H9 (cell line): Measurements from ENCODE around the gene PP2D1. TPM values are rescaled to one million over a fixed set of nuclear protein-coding genes. Genes with fewer than 3 reads are reported as not detected.

Experiments
- DNase-seq: peaks from one replicate; pipeline ENCODE4 v3.0.0-alpha.2; 2017
- H2AFZ ChIP-seq: one replicate; pipeline ENCODE4 v1.6.1; 2013; ENCODE audit warnings: mild to moderate bottlenecking, low read length, control low read depth, moderate library complexity
- H2AK5ac ChIP-seq: 2 replicates; pipeline ENCODE4 v1.6.1; 2013; ENCODE audit warnings: low read length, control low read depth, mixed read lengths; ENCODE audit not compliant: insufficient read length
- H2BK120ac ChIP-seq: one replicate; pipeline ENCODE4 v1.6.1; 2013; ENCODE audit warnings: low read depth, mild to moderate bottlenecking, low read length, control low read depth, inconsistent platforms; ENCODE audit not compliant: poor library complexity, severe bottlenecking
- H2BK12ac ChIP-seq: 2 replicates; pipeline ENCODE4 v1.6.1; 2013; ENCODE audit warnings: low read length, control low read depth, mixed read lengths, low read depth; ENCODE audit not compliant: insufficient read length
- H2BK15ac ChIP-seq: 2 replicates; pipeline ENCODE4 v1.6.1; 2013; ENCODE audit warnings: low read depth, low read length, control low read depth
- H2BK20ac ChIP-seq: one replicate; pipeline ENCODE4 v1.6.1; 2013; ENCODE audit warnings: low read depth, mild to moderate bottlenecking, low read length, control low read depth, inconsistent platforms; ENCODE audit not compliant: poor library complexity, severe bottlenecking
- H2BK5ac ChIP-seq: 2 replicates; pipeline ENCODE4 v1.6.1; 2013; ENCODE audit warnings: low read length, control low read depth, mixed read lengths; ENCODE audit not compliant: insufficient read length
- H3K14ac ChIP-seq: 2 replicates; pipeline ENCODE4 v1.6.1; 2013; ENCODE audit warnings: low read length, control low read depth; ENCODE audit not compliant: insufficient read depth
- H3K18ac ChIP-seq: 2 replicates; pipeline ENCODE4 v1.6.1; 2013; ENCODE audit warnings: low read depth, mild to moderate bottlenecking, mixed read lengths, low read length, control low read depth; ENCODE audit not compliant: insufficient read length
- H3K23ac ChIP-seq: 2 replicates; pipeline ENCODE4 v1.6.1; 2013; ENCODE audit warnings: low read length, control low read depth, mixed read lengths, low read depth; ENCODE audit not compliant: insufficient read length
- H3K23me2 ChIP-seq: 2 replicates; pipeline ENCODE4 v1.6.1; 2013; ENCODE audit warnings: low read depth, mild to moderate bottlenecking, mixed read lengths, low read length, control low read depth; ENCODE audit not compliant: insufficient read length, poor library complexity, severe bottlenecking
- H3K27ac ChIP-seq: 2 replicates; pipeline ENCODE4 v1.5.1; 2013; ENCODE audit warnings: low read length, control low read depth, mixed read lengths, low read depth; ENCODE audit not compliant: insufficient read length
- H3K27me3 ChIP-seq: 2 replicates; pipeline ENCODE4 v1.6.1; 2013; ENCODE audit warnings: low read length, control low read depth, inconsistent platforms; ENCODE audit not compliant: insufficient read depth
- H3K4ac ChIP-seq: 2 replicates; pipeline ENCODE4 v1.6.1; 2013; ENCODE audit warnings: low read depth, mild to moderate bottlenecking, control low read depth, inconsistent platforms, low read length, moderate library complexity
- H3K4me1 ChIP-seq: 2 replicates; pipeline ENCODE4 v1.6.1; 2013; ENCODE audit warnings: low read length, control low read depth, inconsistent platforms; ENCODE audit not compliant: insufficient read depth
- H3K4me2 ChIP-seq: 2 replicates; pipeline ENCODE4 v1.6.1; 2013; ENCODE audit warnings: low read length, control low read depth, mixed read lengths; ENCODE audit not compliant: insufficient read length, insufficient read depth
- H3K56ac ChIP-seq: 2 replicates; pipeline ENCODE4 v1.6.1; 2013; ENCODE audit warnings: low read depth, mild to moderate bottlenecking, mixed read lengths, low read length, control low read depth; ENCODE audit not compliant: insufficient read length
- H3K79me1 ChIP-seq: 2 replicates; pipeline ENCODE4 v1.6.1; 2013; ENCODE audit warnings: low read depth, mild to moderate bottlenecking, moderate library complexity, low read length, control low read depth, inconsistent platforms; ENCODE audit not compliant: insufficient read depth, poor library complexity, severe bottlenecking
- H3K79me2 ChIP-seq: 2 replicates; pipeline ENCODE4 v1.6.1; 2013; ENCODE audit warnings: low read length, control low read depth, inconsistent platforms; ENCODE audit not compliant: insufficient read depth
- H3K9ac ChIP-seq: 2 replicates; pipeline ENCODE4 v1.6.1; 2013; ENCODE audit warnings: low read length, control low read depth, mixed read lengths; ENCODE audit not compliant: insufficient read length; ENCODE audit errors: extremely low read depth
- H3K9me3 ChIP-seq: one replicate; pipeline ENCODE4 v1.6.1; 2013; ENCODE audit warnings: low read depth, low read length, inconsistent platforms; ENCODE audit not compliant: control insufficient read depth
- H3T11ph ChIP-seq: one replicate; pipeline ENCODE4 v1.6.1; 2013; ENCODE audit warnings: mild to moderate bottlenecking, low read length, control low read depth, inconsistent platforms
- H4K20me1 ChIP-seq: one replicate; pipeline ENCODE4 v1.6.1; 2013; ENCODE audit not compliant: control insufficient read depth, insufficient read length, insufficient read depth
- H4K5ac ChIP-seq: 2 replicates; pipeline ENCODE4 v1.6.1; 2013; ENCODE audit warnings: low read depth, mild to moderate bottlenecking, mixed read lengths, low read length, control low read depth; ENCODE audit not compliant: insufficient read length
- H4K8ac ChIP-seq: replicated peaks from 2 replicates; pipeline ENCODE4 v1.6.1; 2013; ENCODE audit warnings: low read length, control low read depth, mixed read lengths, low read depth; ENCODE audit not compliant: insufficient read length
- H4K91ac ChIP-seq: 2 replicates; pipeline ENCODE4 v1.6.1; 2013; ENCODE audit warnings: low read depth, mild to moderate bottlenecking, moderate library complexity, mixed read lengths, low read length, control low read depth; ENCODE audit not compliant: insufficient read length
- H3K27ac Mint-ChIP-seq, 3 experiments: 2 replicates in 2 of 3; 3 replicates in 1 of 3; pipeline ENCODE4 v1.8.0; 2020 to 2021; ENCODE audit warnings: mixed read lengths in 3 of 3, mild to moderate bottlenecking in 1 of 3, moderate library complexity in 1 of 3
- H3K27me3 Mint-ChIP-seq: 2 replicates; pipeline ENCODE4 v1.8.0; 2021; ENCODE audit warnings: low read depth, mild to moderate bottlenecking, moderate library complexity, mixed read lengths
- H3K36me3 Mint-ChIP-seq, 3 experiments: 2 replicates in 2 of 3; 3 replicates in 1 of 3; pipeline ENCODE4 v1.8.0; 2020 to 2021; ENCODE audit warnings: low read depth in 3 of 3, mixed read lengths in 3 of 3; ENCODE audit not compliant: insufficient read depth in 1 of 3
- H3K4me1 Mint-ChIP-seq, 2 experiments: 2 replicates each; pipeline ENCODE4 v1.8.0; 2020; ENCODE audit warnings: mixed read lengths in 2 of 2
- H3K4me3 Mint-ChIP-seq, 2 experiments: 2 replicates in 1 of 2; 3 replicates in 1 of 2; pipeline ENCODE4 v1.8.0; 2020 to 2021; ENCODE audit warnings: mild to moderate bottlenecking in 2 of 2, mixed read lengths in 2 of 2, moderate library complexity in 1 of 2
- H3K9me3 Mint-ChIP-seq, 2 experiments: 2 replicates in 1 of 2; 3 replicates in 1 of 2; pipeline ENCODE4 v1.8.0; 2020; ENCODE audit warnings: mild to moderate bottlenecking in 2 of 2, mixed read lengths in 2 of 2, moderate library complexity in 1 of 2
- CTCF ChIP-seq: fragments of 200-600 bp; sonication (generic); conservative IDR thresholded peaks from 3 replicates; pipeline ENCODE4 v1.8.0; 2021; ENCODE audit warnings: antibody characterized with exemption, mild to moderate bottlenecking
- WGBS: extraction: QIAGEN DNeasy Blood & Tissue Kit; methylation state at CpG from one replicate; pipeline ENCODE4 v1.1.7; 2013; ENCODE audit warnings: missing lambda C conversion rate, low lambda C conversion rate, mixed read lengths; ENCODE audit not compliant: insufficient read length; ENCODE audit errors: extremely low coverage; 5-methylcytosine and 5-hydroxymethylcytosine counted together
- total RNA-seq: library from RNA; stranded (reverse); gene quantifications from 2 replicates; pipeline ENCODE4 v1.2.1, GENCODE V29; 2021

The PP2D1 gene
- total RNA-seq, 1 experiment from 2014 or later = not detected

GRCh38 chr3:20059929-20060328 is 47.9 kb upstream of the PP2D1 start:
- H2BK15ac ChIP-seq = no peak overlapping the region
- H4K91ac ChIP-seq = no peak overlapping the region
- H3K27me3 Mint-ChIP-seq = no peaks in the 10 kb centered on the region
- no peak overlapping the region for H2AK5ac ChIP-seq
- no peak overlapping the region for H2BK120ac ChIP-seq
- no peaks in the 10 kb centered on the region for H3K4me1 Mint-ChIP-seq
- H3K9me3 ChIP-seq = no peaks in the 10 kb centered on the region
- H3K27me3 ChIP-seq = no peaks in the 10 kb centered on the region
- H3K79me2 ChIP-seq = no peaks in the 10 kb centered on the region
- H4K5ac ChIP-seq = no peak overlapping the region
- no peak overlapping the region for H3K9ac ChIP-seq
- no peak overlapping the region for H3K27ac ChIP-seq
- H4K8ac ChIP-seq = no peak overlapping the region
- H3K79me1 ChIP-seq = no peaks in the 10 kb centered on the region
- H2BK12ac ChIP-seq = no peak overlapping the region
- H3K4me3 Mint-ChIP-seq = no peak overlapping the region
- no peak overlapping the region for H3K14ac ChIP-seq
- H4K20me1 ChIP-seq = no peaks in the 10 kb centered on the region
- no peak overlapping the region for H3K56ac ChIP-seq
- H3K36me3 Mint-ChIP-seq = peaks cover 0 to 4% (median 0%) of the 10 kb centered on the region in 3 experiments; a peak in 1 of 7 replicates
- no peak overlapping the region for H2AFZ ChIP-seq
- H3K18ac ChIP-seq = no peak overlapping the region
- no peak for DNase-seq
- no peak overlapping the region for H2BK20ac ChIP-seq
- H3K4ac ChIP-seq = no peak overlapping the region
- H3K23me2 ChIP-seq = no peaks in the 10 kb centered on the region
- H3T11ph ChIP-seq = no peak overlapping the region
- no peak overlapping the region for H2BK5ac ChIP-seq
- no peaks in the 10 kb centered on the region for H3K9me3 Mint-ChIP-seq
- WGBS = no CpG with 5 or more reads among the region's 3 CpGs
- no peak overlapping the region for H3K4me2 ChIP-seq
- H3K23ac ChIP-seq = no peak overlapping the region
- TF ChIP-seq CTCF = no peak
- H3K4me1 ChIP-seq = no peaks in the 10 kb centered on the region; the same call in 1 of the 2 replicates
- no peak overlapping the region for H3K27ac Mint-ChIP-seq
